NCI-H69 (cell line): ENCODE data around the gene DIP2C.
"Not testable (repeated sequence)": the region's sequence is repeated elsewhere in the genome, so short reads cannot be mapped to it uniquely, and the experiment has no call there.

Experiments used
- DNase-seq: peaks from one replicate; lab custom pipeline; 2025; lab: John Stamatoyannopoulos, UW

DIP2C gene

DNA sequence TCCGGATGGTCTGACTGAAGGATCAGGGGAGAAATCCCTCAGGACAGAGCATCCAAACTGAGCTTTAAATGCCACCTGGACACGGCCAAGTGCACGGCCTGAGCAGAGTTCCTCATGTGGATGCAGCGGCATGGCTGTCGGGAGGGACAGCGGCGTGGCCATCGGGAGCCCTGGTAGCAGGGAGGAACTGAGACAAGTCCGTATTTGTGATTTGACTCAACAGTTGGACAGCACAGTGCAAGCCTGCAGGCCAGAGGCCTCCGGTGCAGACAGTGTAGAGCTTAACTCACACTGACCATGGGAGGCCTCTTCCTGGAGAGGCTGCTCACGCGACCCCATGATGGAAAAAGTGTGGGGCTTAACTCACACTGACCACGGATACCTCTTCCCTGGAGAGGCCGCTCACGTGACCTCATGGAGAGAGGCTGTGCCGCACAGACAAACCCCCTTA lies 207.4 kb downstream of the DIP2C start:
- DNase-seq = no peak

DNA sequence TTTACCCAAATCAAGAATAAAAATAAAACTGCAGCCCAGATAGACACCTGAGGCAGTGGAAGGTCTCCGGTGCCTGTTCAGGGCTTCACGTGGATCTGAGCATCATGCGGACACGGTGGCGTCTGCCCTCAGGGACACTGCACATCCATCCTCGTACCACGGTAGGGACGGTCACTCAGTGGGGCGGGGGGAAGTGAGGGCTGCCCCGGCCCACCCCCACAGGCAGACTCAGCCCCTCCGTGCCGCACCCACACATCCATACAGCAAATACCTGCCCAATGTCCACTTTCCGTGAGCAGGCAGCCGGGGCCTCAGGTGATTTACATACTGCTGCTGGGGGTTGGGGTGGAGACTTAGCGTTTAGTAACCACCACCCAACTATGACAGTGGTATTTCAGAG lies 207.8 kb downstream of the DIP2C start:
- no peak for DNase-seq

DNA sequence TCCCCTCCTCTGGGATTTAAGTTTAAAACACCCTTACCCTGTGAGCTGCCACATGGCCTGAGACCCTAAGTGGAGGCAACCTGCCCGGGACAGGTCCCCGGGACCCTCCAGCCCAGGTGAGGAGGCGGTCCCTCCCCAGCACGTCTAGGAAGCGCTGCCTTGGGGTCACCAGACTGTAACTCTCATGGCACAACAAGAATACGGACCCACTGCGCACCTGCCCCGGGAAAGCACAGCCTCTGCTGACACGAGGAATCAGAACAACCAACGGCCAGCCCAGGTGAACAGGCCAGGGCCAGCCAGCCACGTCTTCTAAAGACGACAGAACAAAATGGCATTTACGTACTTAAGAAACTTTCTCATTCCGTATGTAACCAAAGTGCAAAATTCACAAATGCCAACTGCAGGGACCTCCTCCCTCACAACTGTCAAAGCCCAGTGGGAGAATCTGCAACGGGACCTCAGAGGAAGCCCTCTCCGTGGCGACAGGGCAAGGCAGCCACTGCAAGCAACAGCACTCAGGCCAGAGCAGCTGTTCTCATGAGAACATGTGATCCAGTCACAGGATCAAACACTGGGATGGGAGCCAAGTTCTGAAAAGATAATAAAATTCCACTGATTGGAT lies 208.4 kb downstream of the DIP2C start:
- peak; percentile 83 for DNase-seq

GRCh38 chr10:480498-480927 lies 209.0 kb downstream of the DIP2C start:
- no peak for DNase-seq

DNA sequence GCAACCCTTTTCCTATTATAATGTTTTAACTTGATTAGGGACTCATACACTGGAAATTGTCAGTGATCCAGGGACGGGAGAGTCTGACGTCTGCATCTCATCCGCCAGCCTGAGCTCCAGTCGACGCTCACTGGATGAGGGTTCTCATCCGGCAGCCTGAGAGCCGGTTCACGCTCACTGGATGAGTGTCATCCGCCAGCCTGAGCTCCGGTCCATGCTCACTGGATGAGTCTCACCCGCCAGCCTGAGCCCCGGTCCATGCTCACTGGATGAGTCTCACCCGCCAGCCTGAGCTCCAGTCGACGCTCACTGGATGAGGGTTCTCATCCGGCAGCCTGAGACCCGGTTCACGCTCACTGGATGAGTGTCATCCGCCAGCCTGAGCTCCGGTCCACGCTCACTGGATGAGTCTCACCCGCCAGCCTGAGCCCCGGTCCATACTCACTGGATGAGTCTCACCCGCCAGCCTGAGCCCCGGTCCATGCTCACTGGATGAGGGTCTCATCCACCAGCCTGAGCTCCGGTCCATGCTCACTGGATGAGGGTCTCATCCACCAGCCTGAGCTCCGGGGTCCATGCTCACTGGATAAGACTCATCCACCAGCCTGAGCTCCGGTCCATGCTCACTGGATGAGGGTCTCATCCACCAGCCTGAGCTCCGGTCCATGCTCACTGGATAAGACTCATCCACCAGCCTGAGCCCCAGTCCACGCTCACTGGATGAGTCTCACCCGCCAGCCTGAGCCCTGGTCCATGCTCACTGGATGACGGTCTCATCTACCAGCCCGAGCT lies 209.6 kb downstream of the DIP2C start:
- DNase-seq = not testable (repeated sequence)

GRCh38 chr10:478471-479245 lies 210.8 kb downstream of the DIP2C start:
- DNase-seq = no peak

DNA sequence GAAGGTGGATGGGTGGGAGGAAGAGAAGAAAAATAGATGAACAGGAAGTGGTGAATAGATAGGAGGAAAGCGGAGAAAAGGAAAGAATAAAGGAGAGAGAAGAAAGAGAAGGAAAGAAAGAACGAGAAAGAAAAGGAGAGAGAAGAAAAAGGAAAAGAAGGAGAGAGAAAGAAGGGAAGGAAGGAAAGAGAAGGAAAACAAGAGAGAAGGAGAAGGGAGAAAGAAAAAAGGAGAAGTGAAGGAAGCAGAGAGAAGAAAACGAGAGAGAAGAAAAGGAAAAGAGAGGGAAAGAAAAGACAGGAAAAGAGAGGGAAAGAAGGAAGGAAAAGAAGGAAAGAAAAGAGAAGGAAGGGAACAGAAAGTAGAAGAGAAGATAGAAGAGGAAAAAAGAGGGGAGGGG lies 211.8 kb downstream of the DIP2C start:
- DNase-seq = no peak

DNA sequence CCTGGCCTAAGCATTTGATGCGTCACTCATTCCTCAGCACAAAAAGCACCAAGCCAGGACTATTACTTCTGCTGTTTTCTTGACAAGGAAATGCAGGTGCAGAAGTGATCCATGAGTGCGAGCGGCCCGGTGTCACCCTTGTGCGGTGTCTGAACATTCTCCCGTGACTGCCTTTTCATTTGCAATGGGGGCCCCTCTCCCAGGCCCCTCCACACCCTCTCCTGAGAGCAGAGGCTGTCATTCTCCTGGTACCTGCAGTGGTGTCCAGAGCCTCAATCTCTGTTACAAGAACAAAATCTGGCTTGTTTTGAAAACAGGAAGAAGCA lies 213.1 kb downstream of the DIP2C start:
- no peak for DNase-seq

- DNase-seq = no peak
Measured at GRCh38 chr10:475709-476454, 213.6 kb downstream of the DIP2C start.

DNA sequence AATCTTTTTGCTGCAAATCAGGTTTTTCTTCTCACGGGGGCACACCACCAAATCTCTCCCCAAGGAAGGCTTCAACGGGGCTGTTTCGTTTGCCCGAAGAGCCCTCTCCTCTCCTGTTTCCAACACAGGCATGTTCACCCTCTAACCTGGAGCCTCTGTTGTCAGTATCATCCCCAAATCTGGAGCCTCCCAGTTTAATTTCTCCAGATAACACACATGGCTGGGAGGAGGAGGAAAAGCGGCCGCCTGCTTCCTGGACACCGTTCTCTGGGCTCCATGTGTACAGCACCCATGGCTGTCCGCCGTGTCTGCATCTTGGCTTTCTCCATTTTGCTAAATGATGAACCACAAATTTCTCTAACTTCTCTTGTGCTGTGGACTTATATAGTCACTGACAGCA lies 214.5 kb downstream of the DIP2C start:
- DNase-seq = no peak

DNA sequence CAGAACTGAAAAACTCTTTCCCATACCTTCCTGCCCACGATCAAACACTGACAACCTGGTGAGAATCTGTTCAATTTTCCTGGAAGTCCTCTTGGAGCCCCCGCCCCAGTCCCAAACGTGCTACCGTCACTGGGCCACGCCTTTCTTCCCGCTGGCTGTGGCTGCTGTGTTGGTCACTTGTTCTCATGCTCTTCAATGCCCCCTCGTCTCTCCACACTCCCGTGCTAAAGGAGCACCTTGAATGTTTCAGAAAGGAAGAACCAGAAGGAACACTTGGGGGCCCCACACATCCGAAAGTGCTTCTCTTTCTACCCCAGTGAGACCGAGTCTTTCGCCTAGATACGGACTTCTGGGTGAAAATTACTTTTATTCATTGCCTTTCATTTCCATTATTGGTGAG lies 215.1 kb downstream of the DIP2C start:
- no peak for DNase-seq

DNA sequence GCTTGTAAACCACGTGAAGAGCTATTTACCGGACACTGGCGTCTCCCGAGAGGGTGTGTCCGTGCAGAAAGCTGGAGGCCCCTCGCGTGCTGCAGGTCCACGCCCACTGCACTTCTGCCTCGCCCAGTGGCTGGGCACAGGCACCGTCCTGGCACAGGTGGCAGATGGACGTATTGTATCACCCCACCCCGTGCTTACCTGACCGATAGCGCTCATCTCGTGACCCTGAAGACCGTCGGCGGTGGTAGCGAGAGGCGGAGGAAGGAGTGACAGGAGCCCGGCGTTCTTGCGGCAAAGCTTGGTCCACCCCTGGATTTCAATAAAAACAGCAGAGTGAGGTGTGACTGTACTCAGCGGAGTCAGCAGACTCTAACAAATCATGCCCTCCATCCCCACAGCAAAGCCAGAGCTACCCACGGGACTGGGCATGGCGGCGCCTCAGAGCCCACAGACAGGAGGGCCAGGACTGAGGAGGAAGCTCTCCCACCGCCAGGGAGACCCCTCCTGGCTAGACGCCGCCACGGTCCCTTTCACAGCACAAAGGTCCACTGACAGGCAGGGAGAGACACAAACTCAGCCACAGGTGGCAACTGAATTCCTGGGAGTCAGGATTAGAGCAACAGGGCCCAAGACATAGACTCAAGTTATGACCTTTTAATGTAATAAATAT lies 217.1 kb downstream of the DIP2C start:
- no peak for DNase-seq

- DNase-seq = no peak
Measured at GRCh38 chr10:470339-471003, 219.0 kb downstream of the DIP2C start.

DNA sequence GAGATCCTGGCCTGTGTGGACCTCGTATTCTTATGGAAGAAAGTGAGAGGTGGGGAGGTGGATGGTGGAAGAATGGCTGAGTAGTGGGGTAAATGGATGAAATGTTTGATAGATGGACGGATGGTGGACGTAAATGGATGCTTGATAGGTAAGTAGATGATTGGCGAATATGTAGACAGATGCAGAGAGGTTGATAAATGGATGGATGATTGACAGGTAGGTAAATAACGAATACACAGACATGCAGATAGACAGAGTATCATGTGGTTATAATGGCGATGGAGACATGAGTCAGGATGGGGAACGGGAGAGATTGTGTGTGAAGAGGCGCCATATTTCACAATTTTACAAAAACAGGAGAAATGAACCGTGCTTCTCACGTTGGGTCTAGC lies 219.5 kb downstream of the DIP2C start:
- DNase-seq = no peak

DNA sequence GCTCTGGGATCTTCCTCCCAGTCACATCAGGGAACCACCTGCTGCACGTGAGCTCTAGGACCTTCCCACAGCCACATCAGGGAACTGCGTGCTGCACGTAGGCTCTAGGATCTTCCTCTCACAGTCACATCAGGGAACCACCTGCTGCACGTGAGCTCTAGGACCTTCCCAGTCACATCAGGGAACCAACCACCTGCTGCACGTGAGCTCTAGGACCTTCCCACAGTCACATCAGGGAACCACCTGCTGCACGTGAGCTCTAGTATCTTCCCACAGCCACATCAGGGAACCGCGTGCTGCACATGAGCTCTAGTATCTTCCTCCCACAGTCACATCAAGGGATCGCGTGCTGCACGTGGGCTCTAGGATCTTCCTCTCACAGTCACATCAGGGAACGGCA lies 229.7 kb downstream of the DIP2C start:
- DNase-seq = no peak

- no peak for DNase-seq
Measured at GRCh38 chr10:458421-458851, 231.0 kb downstream of the DIP2C start.

DNA sequence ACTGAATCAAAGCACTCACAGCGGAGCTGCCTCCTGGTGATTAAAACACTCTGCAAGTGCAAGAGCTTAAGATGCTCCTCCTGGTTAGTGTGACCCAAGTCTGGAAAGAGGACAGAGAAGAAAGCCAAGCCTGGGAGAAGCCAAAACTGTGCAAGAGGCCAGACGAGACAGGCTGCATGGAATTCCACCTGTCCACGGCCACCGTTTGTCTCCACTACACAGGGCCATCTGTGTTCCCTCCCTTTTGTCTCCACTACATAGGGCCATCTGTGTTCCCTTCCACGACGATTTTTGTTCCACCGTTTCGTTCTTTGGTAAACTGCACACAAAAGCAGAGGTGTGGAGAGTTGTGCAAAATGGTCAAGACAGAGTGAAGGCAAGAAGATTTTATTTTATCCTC lies 233.0 kb downstream of the DIP2C start:
- DNase-seq = peak; percentile 44

GRCh38 chr10:454860-455259 lies 234.6 kb downstream of the DIP2C start:
- peak; percentile 65 for DNase-seq

DNA sequence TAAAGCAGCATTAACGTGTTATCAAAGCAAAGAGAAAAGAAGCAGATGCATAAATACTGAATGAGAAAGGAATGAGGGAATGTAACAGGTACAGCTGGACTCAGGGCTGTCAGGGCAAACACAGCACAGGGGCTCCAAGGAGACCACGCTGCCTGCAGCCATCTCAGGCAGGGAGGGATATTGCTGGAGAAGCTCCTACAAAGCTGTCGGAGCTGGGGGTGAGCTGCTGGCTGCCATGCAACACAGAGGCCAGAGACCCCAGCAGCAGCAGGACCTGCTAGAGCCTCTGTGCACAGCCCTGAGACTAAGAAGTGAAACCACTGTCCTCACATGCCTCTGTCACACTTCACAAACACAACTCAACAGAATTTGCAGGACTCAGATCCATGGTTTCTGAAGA lies 235.8 kb downstream of the DIP2C start:
- DNase-seq = no peak

- DNase-seq = peak; percentile 20
Measured at GRCh38 chr10:452512-453426, 236.7 kb downstream of the DIP2C start.
